K562 (cell line): ENCODE data around the gene EIF4G1. TPM values are rescaled to one million over a fixed set of nuclear protein-coding genes. Genes with fewer than 3 reads are reported as not detected.

Experiments used
- CREM ChIP-seq: IDR thresholded peaks from 2 replicates; pipeline ENCODE4 v1.6.1; 2014; ENCODE audit warnings: antibody characterized with exemption, low read depth
- DIDO1 ChIP-seq: fragments of 450-650 bp; IDR thresholded peaks from 2 replicates; pipeline ENCODE4 v1.6.1; 2016; ENCODE audit warnings: low read depth, missing biosample characterization, missing genetic modification characterization
- HDAC3 ChIP-seq: fragments of 450-650 bp; IDR thresholded peaks from 2 replicates; pipeline ENCODE4 v1.6.1; 2018; ENCODE audit warnings: borderline replicate concordance, mild to moderate bottlenecking, moderate library complexity; ENCODE audit not compliant: partially characterized antibody
- JUN ChIP-seq, 2 experiments: sonication (generic) in 1 of 2; formaldehyde crosslinking in 1 of 2; IDR thresholded peaks; 2 replicates each; pipeline versions ENCODE4 v1.6.1 to v1.8.0; 2012 to 2022; ENCODE audit warnings: borderline replicate concordance in 2 of 2, mild to moderate bottlenecking in 2 of 2, improper control_type of control experiment in 1 of 2, low read depth in 1 of 2, low read length in 1 of 2, missing genetic modification reagents in 1 of 2
- MYNN ChIP-seq, 2 experiments: sonication (generic); formaldehyde crosslinking in 1 of 2; IDR thresholded peaks; 2 replicates each; pipeline versions ENCODE4 v1.5.0 to v1.6.1; 2016 to 2020; ENCODE audit warnings: antibody characterized with exemption in 1 of 2, missing genetic modification reagents in 1 of 2
- PKNOX1 ChIP-seq: fragments of 450-650 bp; IDR thresholded peaks from 2 replicates; pipeline ENCODE4 v1.6.1; 2016
- RB1 ChIP-seq: fragments of 450-650 bp; IDR thresholded peaks from 2 replicates; pipeline ENCODE4 v1.6.1; 2017; ENCODE audit warnings: low read depth, mild to moderate bottlenecking
- RCOR1 ChIP-seq, 2 experiments: IDR thresholded peaks; 2 replicates each; pipeline ENCODE4 v1.6.1; 2012; ENCODE audit warnings: low read depth in 2 of 2, low read length in 2 of 2, borderline replicate concordance in 1 of 2, improper control_type of control experiment in 1 of 2
- REST ChIP-seq, 2 experiments: fragments of 450-650 bp; formaldehyde crosslinking in 1 of 2; IDR thresholded peaks; 2 replicates each; pipeline versions ENCODE4 v1.4.0 to v1.6.1; 2014 to 2020; ENCODE audit warnings: mild to moderate bottlenecking in 2 of 2, borderline replicate concordance in 1 of 2, low read depth in 1 of 2
- THRA ChIP-seq: fragments of 450-650 bp; IDR thresholded peaks from 2 replicates; pipeline ENCODE4 v1.6.1; 2017; ENCODE audit warnings: mild to moderate bottlenecking, moderate library complexity
- ZNF197 ChIP-seq: fragments of 200-800 bp; sonication (Bioruptor generic); IDR thresholded peaks from 2 replicates; pipeline ENCODE4 v1.6.1; 2016; ENCODE audit warnings: low read depth, missing genetic modification characterization, missing compliant biosample characterization
- ZNF785 ChIP-seq: fragments of 250-450 bp; sonication (Bioruptor Pico); IDR thresholded peaks from 2 replicates; pipeline ENCODE4 v1.4.0; 2020; ENCODE audit warnings: mild to moderate bottlenecking
- polyA plus RNA-seq, 8 experiments: library from polyadenylated mRNA; depleted of rRNA in 4 of 8; stranded (reverse) in 5 of 8; unstranded in 3 of 8; fragments of >200 nt; fragmentation: Nextera tagmentation in 2 of 8; fragmentation: Illumina TruSeq in 1 of 8; extraction: Ambion mirVana in 2 of 8; extraction: Trizol in 1 of 8; gene quantifications; 2 replicates each; pipeline versions ENCODE4 v1.2.1 to v1.2.3, GENCODE V29; 2011 to 2014; ENCODE audit warnings: inconsistent platforms in 1 of 8, missing spikeins in 1 of 8
- total RNA-seq, 7 experiments: library from RNA; depleted of rRNA in 6 of 7; stranded (reverse); fragments of >200 nt in 6 of 7; fragmentation: Illumina TruSeq in 2 of 7; extraction: Trizol in 2 of 7; gene quantifications; 2 replicates each; pipeline versions ENCODE4 v1.2.1 to v1.2.3, GENCODE V29; 2011 to 2021; ENCODE audit warnings: low replicate concordance in 1 of 7
- TF ChIP-seq, protein P1 (sequence below): IDR thresholded peaks from 2 replicates; pipeline ENCODE4 v1.6.1; 2011; ENCODE audit not compliant: insufficient read length; ENCODE audit errors: extremely low read depth
- TF ChIP-seq, protein P2 (sequence below): fragments of 250-450 bp; sonication (Bioruptor Pico); IDR thresholded peaks from 2 replicates; pipeline ENCODE4 v1.8.0; 2022; ENCODE audit warnings: inconsistent platforms, mild to moderate bottlenecking, moderate library complexity, borderline replicate concordance

EIF4G1 gene
- total and polyA plus RNA-seq, 9 of the 15 experiments (the other 6 are each of a cell fraction or from before 2014, with no cell fraction given) = 4.6 to 505 (median 155) TPM

- TF ChIP-seq REST (IDR thresholded peaks at IDR 0.05; ENCODE audit: borderline replicate concordance) (peak; percentile 57; the same call in 1 of the 2 replicates), REST (CRISPR knock-in tag; IDR thresholded peaks at IDR 0.05; ENCODE audit: low read depth) (no peak), RB1 (no peak), ZNF197 (CRISPR knock-in tag) (no peak), DIDO1 (tag) (no peak), HDAC3 (no peak), MYNN (IDR thresholded peaks at IDR 0.05) (peak; percentile 42; the same call in 1 of the 2 replicates), MYNN (CRISPR knock-in tag; IDR thresholded peaks at IDR 0.05) (no peak), PKNOX1 (peak; percentile 64), CREM (0 out of 2 replicates have a peak, but pooled peaks have one; percentile 6), ZNF785 (no peak), THRA (no peak), RCOR1 (IDR thresholded peaks at IDR 0.05; ENCODE audit: borderline replicate concordance in 1 of 2, low read depth in 2 of 2, low read length in 2 of 2) (0 out of 4 replicates have a peak, but pooled peaks of 1 of the 2 experiments have one; percentile 8), JUN (IDR thresholded peaks at IDR 0.05; ENCODE audit: borderline replicate concordance, low read depth, low read length) (no peak), JUN (CRISPR knock-in tag; IDR thresholded peaks at IDR 0.05; ENCODE audit: borderline replicate concordance) (no peak)
- TF ChIP-seq, protein P1, sequence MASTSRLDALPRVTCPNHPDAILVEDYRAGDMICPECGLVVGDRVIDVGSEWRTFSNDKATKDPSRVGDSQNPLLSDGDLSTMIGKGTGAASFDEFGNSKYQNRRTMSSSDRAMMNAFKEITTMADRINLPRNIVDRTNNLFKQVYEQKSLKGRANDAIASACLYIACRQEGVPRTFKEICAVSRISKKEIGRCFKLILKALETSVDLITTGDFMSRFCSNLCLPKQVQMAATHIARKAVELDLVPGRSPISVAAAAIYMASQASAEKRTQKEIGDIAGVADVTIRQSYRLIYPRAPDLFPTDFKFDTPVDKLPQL = no peak
- TF ChIP-seq, protein P2, sequence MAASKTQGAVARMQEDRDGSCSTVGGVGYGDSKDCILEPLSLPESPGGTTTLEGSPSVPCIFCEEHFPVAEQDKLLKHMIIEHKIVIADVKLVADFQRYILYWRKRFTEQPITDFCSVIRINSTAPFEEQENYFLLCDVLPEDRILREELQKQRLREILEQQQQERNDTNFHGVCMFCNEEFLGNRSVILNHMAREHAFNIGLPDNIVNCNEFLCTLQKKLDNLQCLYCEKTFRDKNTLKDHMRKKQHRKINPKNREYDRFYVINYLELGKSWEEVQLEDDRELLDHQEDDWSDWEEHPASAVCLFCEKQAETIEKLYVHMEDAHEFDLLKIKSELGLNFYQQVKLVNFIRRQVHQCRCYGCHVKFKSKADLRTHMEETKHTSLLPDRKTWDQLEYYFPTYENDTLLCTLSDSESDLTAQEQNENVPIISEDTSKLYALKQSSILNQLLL (CRISPR knock-in tag) = no peak
These were observed 29.7 kb upstream of the EIF4G1 start (continued) for GRCh38 chr3:184284696-184285095.
